Left kidney (tissue), 2 donors: ENCODE results near the gene TRAPPC5. TPM values are rescaled to one million over a fixed set of nuclear protein-coding genes. Genes with fewer than 3 reads are reported as not detected.

Source experiments
- DNase-seq: peaks from one replicate; pipeline ENCODE4 v3.0.0-alpha.2; 2013
- polyA plus RNA-seq: library from polyadenylated mRNA; unstranded; fragments of 120-200 nt; gene quantifications from one replicate; pipeline ENCODE4 v1.2.1, GENCODE V29; 2013; ENCODE audit not compliant: insufficient read length

TRAPPC5 gene
- polyA plus RNA-seq, 1 donor, result 34.1 TPM

DNA sequence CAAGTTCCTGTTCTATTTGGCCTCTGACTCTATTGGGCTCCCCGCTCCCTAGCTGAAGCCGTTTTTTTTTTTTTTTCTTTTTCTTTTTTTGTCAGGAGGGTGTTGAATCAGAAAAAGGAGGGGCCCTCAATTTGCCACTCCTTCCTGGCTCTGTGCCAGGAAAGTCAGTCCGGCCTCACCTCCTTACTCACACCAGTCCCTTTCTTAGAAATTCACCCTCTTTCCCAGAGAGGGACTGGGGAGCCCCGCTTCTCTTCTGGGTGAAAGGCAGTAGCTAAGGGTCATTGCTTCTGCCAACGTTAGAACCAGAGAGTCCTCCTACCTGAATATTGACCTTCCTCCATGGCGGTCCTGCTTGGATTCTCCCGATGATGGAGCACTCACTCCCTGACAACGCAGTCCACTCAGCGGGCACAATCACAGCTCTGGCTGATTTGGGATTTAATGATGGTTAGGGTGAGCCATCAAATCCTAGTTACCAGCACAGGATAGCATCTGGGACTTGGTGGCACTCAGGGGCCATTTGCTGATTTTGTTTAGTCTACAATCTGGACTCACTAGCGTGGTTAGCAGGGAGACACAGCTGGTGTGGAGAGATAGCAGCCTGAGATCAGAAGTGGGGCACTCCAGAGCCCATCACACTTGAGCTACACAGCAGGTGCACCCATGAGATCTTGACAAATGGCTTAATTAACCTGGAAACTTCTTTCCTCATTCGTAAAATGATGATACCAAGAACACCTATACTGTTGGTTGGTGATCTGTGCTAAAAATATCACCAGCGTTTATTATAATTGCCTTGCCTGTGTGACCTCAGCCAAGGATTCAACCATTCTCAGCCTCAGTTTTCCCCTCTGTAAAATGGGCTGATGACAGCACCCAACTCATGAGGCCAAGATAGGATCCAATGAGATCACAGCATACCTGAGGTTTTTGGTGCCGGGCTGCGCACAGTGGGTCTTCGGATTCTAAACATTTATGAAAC lies 19.1 kb downstream of the TRAPPC5 start:
- no peak for DNase-seq

DNA sequence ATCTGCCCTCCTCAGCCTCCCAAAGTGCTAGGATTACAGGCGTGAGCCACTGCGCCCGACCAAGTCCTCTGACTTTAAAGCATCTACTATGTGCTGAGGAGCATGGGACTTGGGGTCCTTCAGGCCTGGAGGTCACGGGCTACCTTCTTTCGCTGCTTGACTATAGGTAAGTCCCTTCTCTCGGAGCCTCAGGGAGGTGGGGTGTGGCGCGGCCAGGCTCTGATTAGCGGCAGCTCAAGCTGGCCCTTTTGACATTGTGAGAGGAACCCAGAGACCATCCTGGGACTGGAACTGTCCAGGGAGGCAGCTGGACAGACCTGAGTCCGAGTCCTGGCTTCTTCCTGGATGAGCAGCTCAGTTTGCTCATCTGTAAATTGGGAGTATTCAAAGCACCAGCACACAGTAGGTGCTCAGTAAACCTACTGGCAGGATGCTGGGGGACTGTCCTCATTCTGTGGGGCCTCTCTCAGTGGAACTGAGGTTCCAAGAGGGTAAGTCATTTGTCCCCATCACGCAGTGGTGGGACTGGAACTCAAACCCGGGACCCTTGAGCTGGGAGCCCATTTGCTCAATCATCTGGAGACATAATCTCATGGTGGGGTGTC lies 20.5 kb downstream of the TRAPPC5 start:
- no peak for DNase-seq

DNA sequence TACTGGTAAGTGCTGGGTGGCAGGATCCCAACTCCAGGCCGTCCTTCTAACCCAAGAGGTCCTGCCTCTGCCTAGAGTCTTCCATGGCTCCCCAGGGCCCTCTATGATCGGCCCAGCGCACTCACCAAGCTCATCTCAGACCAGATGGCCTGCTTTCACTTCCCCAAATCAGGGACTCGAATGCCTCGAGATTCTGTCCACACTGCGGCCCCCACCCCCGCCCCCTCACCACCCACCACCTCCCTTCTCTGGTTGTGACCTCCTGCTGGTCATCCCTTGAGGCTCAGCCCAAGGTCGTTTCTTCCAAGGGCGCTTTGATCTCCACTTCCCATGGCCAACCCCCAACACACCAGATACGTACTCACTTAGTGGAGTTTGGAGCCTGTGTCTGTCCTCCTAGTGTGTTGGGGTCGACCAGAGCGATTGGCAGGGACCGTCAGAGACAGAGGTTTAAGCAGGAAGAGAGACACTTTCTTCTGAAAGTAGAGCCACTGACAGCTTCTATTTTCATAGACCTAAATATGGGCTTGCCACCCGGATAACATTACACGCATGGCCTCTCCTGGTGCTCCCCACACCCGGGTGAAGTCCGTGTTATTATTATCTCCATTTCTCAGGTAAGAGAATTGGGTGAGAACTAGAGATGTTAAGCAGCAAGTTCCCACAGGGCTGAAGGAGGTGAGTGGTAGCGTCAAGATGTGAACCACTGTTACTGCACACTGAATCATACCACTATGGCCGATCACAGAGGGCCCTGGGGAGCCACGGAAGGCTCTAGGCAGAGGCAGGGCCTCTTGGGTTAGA lies 21.2 kb downstream of the TRAPPC5 start, which contains the start of gene FCER2:
TSS of gene FCER2 (minus strand) at position 478 of the 804 bp plus-strand sequence. CDS start 2,371 bp downstream, outside the sequence.
- no peak for DNase-seq

DNA sequence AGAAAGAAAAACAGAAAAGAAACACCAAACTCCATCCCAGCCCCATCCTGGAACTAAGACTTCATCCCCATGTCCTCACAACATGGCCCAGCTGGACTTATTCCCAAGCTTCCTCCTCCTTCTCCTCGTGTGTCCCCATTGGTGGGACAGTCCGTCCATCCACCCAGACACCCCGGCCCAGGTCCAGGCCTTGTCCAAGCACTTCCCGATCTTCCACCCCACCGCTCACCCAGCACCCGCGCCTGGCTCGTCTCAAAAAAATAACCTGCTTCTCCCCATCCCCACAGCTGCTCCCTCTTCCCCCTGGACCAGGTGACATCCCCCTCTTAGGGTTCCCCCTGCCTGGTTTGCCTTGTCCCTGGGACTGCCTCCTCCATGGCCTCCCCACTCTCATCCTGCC lies 22.7 kb downstream of the TRAPPC5 start:
- no peak for DNase-seq

DNA sequence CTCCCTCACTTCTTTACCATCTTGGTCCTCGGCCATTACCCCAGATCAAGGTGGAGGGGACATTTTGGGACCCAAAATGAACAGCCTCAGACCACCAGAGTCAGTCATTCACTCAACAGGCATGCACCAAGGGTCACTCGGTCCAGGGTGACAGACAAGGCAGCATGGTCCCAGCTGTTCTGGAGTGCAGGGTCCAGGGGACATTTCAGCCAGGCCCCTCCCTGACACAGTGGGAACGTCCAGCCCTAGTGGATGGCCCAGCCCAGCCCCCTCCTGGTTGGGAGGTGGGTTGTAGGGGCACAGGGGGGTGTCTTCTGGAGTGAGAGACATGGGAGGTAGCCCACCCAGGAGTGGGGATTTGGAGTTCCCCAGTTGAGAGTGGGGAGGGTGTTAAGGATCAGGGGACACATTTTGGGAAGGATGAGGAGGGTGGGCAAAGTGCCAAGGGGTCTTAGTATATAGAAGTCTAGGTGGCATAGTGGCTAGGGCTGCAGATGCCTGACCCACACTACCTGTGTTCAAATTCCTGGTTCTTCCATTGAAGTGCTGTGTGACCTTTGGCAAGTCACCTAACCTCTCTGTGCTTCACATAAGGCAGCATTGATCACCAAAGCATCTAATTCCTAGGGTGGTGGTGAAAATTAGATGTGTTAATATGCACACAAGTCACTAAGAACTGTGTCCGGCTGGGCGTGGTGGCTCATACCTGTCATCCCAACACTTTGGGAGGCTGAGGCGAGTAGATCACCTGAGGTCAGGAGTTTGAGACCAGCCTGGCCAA lies 23.8 kb downstream of the TRAPPC5 start:
- no peak for DNase-seq

DNA sequence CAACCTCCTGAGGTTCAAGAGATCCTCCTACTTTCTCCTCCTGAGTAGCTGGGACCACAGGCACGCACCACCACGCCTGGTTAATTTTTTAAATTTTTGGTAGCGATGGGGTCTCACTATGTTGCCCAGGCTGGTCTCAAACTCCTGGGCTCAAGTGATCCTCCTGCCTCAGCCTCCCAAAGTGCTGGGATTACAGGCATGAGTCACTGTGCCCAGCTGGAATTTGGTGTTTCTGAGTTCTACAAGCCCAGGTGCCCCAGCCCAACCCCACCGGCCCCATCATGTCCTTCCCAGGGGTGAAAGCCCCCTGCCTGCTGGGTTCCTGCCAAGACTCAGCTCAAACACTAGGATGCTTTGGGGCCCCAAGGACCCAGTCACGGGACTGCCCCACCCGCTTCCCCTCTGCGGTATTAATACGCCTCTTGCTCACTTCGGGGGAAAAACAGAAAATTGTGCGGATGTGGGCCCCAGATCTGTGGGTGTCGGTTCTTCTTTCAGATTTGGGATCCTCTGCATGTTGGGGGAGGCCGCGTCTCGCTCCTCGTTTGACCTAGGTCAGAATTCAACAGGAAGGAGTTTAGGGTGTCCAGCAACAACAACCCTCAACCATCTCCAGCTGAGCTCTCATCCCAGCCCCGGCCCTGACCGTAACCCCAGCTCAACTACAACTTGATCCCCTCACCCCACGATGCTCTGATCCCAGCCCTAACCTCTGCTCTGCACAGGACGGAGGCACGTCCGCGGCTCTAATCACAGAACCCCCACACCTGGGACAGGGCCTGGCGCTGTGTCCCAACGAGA lies 25.0 kb downstream of the TRAPPC5 start:
- no peak for DNase-seq

DNA sequence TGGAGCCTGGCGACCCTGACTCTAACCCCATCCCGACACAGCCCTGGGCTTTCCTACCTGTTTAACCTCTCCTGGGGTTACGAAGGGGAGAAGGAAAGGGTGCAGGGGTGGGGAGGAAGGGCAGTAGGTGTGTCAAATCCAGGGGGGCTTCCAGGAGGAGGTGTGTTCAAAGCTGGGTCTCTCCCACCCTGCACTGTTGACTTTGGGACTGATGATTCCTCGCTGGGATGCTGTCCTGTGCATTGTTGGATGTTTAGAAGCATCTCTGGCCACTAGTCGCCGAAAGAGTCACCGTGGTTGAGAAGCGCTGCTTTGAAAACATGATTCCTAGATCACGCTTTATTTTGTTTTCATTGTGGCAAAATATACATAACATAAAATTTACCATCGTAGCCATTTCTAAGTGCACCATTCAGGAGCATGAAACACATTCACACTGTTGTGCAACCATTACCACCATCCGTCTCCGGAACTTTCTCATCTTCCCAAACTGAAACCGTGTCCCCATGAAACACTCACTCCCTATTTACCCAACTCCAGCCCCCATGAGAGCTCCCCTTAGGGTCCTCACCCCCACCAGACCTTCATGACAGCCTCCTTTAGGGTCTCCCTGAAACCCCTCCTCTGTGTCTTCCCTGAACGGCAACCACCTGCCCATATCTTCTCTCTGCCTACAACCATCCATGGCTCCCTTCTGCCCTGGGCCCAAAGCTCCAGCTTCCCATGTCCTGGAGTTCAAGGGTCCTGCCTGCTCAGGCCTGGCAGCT lies 25.7 kb downstream of the TRAPPC5 start:
- DNase-seq, result no peak

DNA sequence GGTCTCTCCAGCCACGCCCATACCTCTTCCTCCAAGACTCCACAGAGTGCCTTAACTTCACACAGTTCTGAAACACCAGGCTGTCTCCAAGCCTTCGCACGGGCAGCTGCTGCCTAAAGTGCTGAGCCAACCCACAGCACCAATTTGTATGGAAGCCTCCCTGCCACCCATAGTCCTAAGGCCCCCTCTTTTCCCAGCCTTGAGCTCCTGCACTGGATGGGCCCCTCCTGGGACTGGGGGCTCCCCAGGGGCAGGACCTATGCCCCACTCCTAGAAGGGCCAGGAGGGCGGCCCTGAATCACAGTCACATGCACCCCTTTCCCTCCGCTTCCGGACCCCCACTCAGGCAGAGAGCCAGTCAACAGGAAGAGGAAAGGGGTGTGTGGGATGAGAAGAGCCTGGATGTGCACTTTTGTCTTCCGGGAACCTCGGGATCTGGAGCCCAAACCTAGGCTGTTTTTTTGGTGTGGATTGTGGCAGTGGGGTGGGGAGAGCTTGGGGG lies 26.4 kb downstream of the TRAPPC5 start:
- no peak for DNase-seq

DNA sequence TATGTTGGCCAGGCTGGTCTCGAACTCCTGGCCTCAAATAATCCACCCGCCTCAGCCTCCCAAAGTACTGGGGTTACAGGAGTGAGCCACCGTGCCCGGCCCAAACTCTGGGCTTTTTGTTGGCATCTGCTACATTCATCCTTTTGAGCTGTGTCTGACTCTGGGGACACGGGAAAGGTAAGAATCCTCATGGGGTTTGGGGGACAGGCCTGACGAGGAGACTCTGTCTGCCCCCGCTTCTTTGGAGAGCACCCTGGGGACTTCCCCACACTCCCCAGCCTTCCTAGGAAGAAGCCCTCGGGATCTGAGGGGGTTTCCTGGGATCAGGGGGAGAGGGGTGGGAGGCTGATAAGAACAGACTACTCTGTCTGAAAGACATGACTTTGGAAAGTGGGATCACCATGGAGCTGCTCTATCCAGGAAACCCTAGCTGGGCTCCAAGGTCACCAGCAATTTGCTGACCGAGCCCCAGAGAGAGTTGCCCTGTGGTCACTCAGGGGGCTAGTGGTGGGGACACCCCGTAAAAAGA lies 29.4 kb downstream of the TRAPPC5 start:
- DNase-seq, result no peak

DNA sequence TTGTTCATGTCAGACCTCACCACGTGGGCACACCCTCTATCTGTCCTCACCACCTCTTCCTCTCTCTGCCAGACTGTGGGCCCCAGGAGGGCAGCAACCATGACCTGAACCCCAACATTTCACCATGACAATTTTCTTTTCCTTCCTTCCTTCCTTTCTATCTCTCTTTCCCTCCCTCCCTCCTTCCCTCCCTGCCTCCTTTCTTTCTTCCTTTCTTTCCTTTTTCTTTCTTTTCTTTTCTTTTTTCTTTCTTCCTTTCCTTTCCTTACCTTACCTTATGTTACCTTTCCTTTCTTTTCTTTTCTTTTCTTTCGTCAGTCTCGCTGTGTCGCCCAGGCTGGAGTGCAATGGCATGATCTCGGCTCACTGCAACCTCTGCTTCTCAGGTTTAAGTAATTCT lies 30.0 kb downstream of the TRAPPC5 start:
- DNase-seq, result no peak

DNA sequence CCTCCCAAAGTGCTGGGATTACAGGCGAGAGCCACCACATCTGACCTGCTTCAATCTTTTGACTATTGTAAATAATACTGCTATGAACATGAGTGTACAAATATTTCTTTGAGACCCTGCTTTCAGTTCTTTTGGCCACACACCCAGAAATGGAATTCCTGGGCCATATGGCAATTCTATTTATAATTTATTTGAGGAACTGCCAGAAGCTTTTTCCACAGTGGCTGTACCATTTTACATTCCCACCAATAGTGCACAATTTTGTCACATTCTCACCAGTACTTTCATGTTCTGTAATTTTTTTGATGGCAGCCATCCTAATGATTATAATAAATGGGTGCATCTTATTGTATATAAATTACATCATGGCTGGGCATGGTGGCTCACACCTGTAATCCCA lies 35.0 kb downstream of the TRAPPC5 start:
- DNase-seq, result no peak

DNA sequence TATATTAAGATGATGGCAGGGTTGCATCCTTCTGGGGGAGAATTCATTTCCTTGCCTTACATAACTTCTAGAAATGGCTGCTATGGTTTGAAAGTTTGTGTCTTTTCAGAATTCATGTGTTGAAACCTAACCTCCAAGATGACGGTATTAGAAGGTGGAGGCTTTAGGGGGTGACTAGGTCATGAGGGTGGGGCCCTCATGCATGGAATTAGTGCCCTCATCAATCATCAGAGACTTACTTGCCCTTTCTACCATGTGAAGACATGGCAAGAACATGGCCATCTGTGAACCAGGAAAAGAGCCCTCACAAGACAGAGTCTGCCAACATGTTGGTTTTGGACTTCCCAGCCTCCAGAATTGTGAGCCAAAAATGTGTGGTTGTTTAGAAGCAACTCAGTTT lies 36.1 kb downstream of the TRAPPC5 start:
- DNase-seq, result no peak

DNA sequence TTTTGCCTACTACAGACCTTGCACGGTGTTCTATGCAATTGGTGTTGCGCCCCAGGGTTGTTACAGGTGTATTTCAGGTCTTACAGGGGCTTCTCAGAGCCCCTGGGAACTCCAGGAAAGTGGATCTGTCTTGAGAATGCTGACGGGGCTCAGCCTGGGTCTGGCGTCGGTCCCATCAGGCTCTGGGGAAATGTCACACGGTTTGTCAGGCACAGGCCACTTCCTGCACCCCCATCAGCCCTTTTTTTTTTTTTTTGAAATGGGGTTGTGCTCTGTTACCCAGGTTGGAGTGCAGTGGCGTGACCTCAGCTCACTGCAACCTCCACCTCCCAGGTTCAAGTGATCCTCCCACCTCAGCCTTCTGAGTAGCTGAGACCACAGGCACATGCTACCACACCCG lies 38.0 kb downstream of the TRAPPC5 start:
- no peak for DNase-seq

DNA sequence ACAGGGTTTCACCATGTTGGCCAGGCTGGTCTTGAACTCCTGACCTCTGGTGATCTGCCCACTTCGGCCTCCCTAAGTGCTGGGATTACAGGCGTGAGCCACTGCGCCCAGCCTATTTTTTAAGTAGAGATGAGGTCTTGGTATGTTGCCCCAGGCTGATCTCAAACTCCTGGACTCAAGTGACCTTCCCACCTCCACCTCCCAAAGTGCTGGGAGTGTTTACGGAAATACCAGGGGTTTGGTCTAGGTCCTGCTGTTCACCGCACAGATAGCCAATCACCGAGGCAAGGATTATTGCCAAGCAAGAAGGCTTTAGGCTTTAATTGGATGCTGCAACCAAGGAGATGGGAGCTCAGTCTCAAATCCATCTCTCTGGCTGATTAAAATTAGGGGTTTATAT lies 39.7 kb downstream of the TRAPPC5 start:
- DNase-seq, result no peak

DNA sequence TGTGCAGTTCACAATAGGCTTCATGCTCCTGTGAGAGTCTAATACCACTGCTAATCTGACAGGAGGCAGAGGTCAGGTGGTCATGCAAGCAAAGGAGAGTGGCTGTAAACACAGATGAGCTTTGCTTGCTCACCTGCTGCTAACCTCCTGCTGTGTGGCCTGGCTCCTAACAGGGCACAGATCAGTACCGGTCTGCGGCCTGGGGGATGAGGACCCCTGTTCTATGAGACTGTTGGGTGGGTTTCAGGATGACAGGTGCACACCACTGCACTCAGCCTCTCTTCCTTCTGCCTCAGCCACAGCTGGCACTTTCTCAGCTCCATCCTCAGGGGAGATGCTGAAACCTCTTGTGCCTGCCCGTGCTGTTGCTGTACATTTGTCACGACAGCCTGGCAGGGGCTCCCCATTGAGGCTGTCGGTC lies 41.6 kb downstream of the TRAPPC5 start:
- no peak for DNase-seq

DNA sequence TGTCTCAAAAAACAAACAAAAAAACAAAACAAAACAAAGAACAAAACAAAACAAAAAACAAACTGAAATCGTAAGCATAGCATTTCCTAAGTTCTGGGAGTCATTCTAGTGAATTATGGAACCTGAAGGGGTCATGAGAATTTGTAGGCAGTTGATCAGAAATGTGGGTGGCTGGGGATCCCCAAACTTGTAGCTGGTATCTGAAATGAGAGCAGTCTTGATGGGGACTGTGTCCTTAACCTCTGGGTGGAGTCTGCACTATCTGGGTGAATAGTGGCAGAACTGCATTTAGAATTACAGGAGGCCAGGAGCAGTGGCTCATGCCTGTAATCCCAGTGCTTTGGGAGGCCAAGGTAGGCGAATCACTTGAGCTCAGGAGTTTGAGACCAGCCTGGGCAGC lies 45.2 kb downstream of the TRAPPC5 start:
- no peak for DNase-seq

DNA sequence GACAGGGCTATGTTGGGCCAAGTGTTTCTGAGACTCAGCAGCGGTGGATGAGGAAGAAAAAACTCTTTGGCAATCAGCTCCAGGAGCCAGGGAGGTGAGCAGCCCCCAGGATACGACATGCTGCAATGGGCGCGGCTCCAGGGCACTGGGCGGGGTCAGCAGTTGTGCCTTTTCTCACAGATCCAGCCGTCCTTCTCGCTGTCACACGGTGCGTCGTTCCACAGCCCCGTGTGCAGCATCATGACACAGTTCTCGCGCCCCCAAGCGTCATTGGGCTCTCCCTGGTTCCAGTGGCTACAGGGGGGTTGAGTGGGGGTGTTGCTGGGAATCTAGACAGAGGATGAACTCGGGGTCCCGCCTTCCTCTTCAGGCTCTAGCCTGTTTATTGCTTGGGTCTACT lies 48.6 kb downstream of the TRAPPC5 start:
- no peak for DNase-seq

DNA sequence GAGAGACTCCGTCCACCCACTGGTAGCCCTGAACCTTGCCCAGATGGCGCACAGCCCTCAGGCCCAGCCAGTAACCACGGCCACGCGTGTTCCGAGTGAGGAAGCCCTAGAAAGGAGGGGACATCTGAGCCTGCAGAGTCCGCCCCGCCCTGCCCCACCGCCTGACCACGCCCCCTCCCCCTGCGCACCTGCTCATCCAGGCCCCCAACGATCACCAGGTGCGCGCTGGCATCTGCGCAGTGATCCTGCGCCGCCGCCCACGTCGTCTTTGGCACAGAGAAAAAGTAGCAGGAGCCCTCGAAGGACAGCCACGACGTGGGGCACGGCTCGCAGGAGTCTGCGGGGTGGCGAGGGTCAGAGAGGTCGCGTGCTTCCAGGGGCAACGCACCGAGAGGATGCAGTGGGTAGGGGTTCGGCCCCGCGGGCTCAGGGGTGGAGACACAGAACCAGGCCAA lies 49.2 kb downstream of the TRAPPC5 start:
- no peak for DNase-seq
